Immature natural killer cell (primary cell): Measurements from ENCODE around the gene LMLN. TPM values are rescaled to one million over a fixed set of nuclear protein-coding genes. Genes with fewer than 3 reads are reported as not detected.
A peak's percentile ranks its signal among the peaks of the same experiment; 100 is the strongest.
"Not testable (repeated sequence)": the region's sequence is repeated elsewhere in the genome, so short reads cannot be mapped to it uniquely, and the experiment has no call there.

Experiments used
- DNase-seq, 3 donors: peaks; one replicate each; pipeline ENCODE4 v3.0.0; 2022; ENCODE audit warnings: mixed read lengths in 1 of 3
- H3K27ac Mint-ChIP-seq, 6 donors: one replicate each; pipeline ENCODE4 v1.8.0; 2020; ENCODE audit warnings: mixed read lengths in 6 of 6, mild to moderate bottlenecking in 5 of 6, inconsistent platforms in 4 of 6, moderate library complexity in 3 of 6
- H3K27me3 Mint-ChIP-seq, 3 donors: one replicate each; pipeline ENCODE4 v1.8.0; 2020 to 2021; ENCODE audit warnings: low read depth in 3 of 3, mild to moderate bottlenecking in 3 of 3, mixed read lengths in 3 of 3, moderate library complexity in 3 of 3, inconsistent platforms in 1 of 3
- H3K36me3 Mint-ChIP-seq, 3 donors: one replicate each; pipeline ENCODE4 v1.8.0; 2020; ENCODE audit warnings: mixed read lengths in 3 of 3, inconsistent platforms in 2 of 3, mild to moderate bottlenecking in 2 of 3
- H3K4me1 Mint-ChIP-seq, 2 donors: one replicate each; pipeline ENCODE4 v1.8.0; 2020; ENCODE audit warnings: inconsistent platforms in 2 of 2, mild to moderate bottlenecking in 2 of 2, mixed read lengths in 2 of 2, moderate library complexity in 1 of 2
- H3K4me3 Mint-ChIP-seq, 5 donors: one replicate each; pipeline ENCODE4 v1.8.0; 2020; ENCODE audit warnings: mild to moderate bottlenecking in 5 of 5, mixed read lengths in 5 of 5, inconsistent platforms in 3 of 5, moderate library complexity in 3 of 5
- H3K9me3 Mint-ChIP-seq, 6 donors: one replicate each; pipeline ENCODE4 v1.8.0; 2020; ENCODE audit warnings: mild to moderate bottlenecking in 6 of 6, mixed read lengths in 6 of 6, inconsistent platforms in 4 of 6, moderate library complexity in 3 of 6
- polyA plus RNA-seq, 3 donors: library from polyadenylated mRNA; unstranded; fragments of 300-500 nt; fragmentation: Illumina TruSeq; gene quantifications; one replicate each; pipeline ENCODE4 v1.2.3, GENCODE V29; 2021

LMLN gene
- 1 to 10 TPM in 2 of 3 donors, under 1 TPM in 1; 0.62 to 1.9 (median 1.8) TPM for polyA plus RNA-seq

GRCh38 chr3:197959891-197960693 lies at the start of gene LMLN:
LMLN (plus strand) TSS chr3:197960217; CDS start chr3:197960246, 29 bp downstream.
- H3K4me3 Mint-ChIP-seq, result peak within 1 kb of the TSS; percentile 79 to 92 (median 91)
- peak; percentile 94 to 95 (median 94) for DNase-seq
- peak within 1 kb of the TSS; percentile 91 to 97 (median 96) for H3K27ac Mint-ChIP-seq

GRCh38 chr3:197912741-197913476 lies 47.1 kb upstream of the LMLN start:
- Mint-ChIP-seq H3K4me1 (no peaks in the 10 kb centered on the region), H3K27ac (peak overlapping the region in 1 of 6 donors; percentile 27), H3K27me3 (peaks cover 0 to 2% (median 0%) of the 10 kb centered on the region in 3 donors), H3K9me3 (no peaks in the 10 kb centered on the region), H3K4me3 (peak overlapping the region in 1 of 5 donors; percentile 74), H3K36me3 (peaks cover 0 to 12% (median 0%) of the 10 kb centered on the region in 3 donors)
- DNase-seq, result peak in 1 of 3 donors; percentile 5

More at GRCh38 chr3:197959891-197960693, at the start of gene LMLN:
- Mint-ChIP-seq H3K4me1 (peaks cover 37 to 54% of the 10 kb centered on the region in 2 donors), H3K9me3 (no peaks in the 10 kb centered on the region), H3K36me3 (peaks cover 8 to 13% (median 12%) of the 10 kb centered on the region in 3 donors), H3K27me3 (peaks cover 0 to 11% (median 3%) of the 10 kb centered on the region in 3 donors)

GRCh38 chr3:197913641-197914380 lies 46.2 kb upstream of the LMLN start:
- Mint-ChIP-seq H3K27me3 (peaks cover 0 to 2% (median 0%) of the 10 kb centered on the region in 3 donors), H3K9me3 (no peaks in the 10 kb centered on the region), H3K36me3 (peaks cover 0 to 8% (median 0%) of the 10 kb centered on the region in 3 donors), H3K4me3 (peak overlapping the region in 1 of 5 donors; percentile 18), H3K27ac (no peak overlapping the region), H3K4me1 (no peaks in the 10 kb centered on the region)
- no peak for DNase-seq

GRCh38 chr3:197921429-197922275 lies 38.4 kb upstream of the LMLN start:
- H3K27ac Mint-ChIP-seq, H3K4me1 Mint-ChIP-seq, DNase-seq, H3K9me3 Mint-ChIP-seq, H3K4me3 Mint-ChIP-seq, H3K27me3 Mint-ChIP-seq: not testable (repeated sequence)
- peaks cover 1 to 17% (median 6%) of the 10 kb centered on the region in 3 donors for H3K36me3 Mint-ChIP-seq

GRCh38 chr3:197926418-197926817 lies 33.6 kb upstream of the LMLN start:
- peaks cover 0 to 6% (median 0%) of the 10 kb centered on the region in 3 donors for H3K27me3 Mint-ChIP-seq
- H3K9me3 Mint-ChIP-seq, result no peaks in the 10 kb centered on the region
- no peak for DNase-seq
- H3K36me3 Mint-ChIP-seq, result peaks cover 18 to 46% (median 25%) of the 10 kb centered on the region in 3 donors
- H3K4me3 Mint-ChIP-seq, result no peak overlapping the region
- H3K4me1 Mint-ChIP-seq, result no peaks in the 10 kb centered on the region
- H3K27ac Mint-ChIP-seq, result no peak overlapping the region

- peaks cover 18 to 42% (median 25%) of the 10 kb centered on the region in 3 donors for H3K36me3 Mint-ChIP-seq
- not testable (repeated sequence) for H3K27ac Mint-ChIP-seq, H3K27me3 Mint-ChIP-seq, H3K4me3 Mint-ChIP-seq, DNase-seq, H3K4me1 Mint-ChIP-seq, H3K9me3 Mint-ChIP-seq
These were observed 32.4 kb upstream of the LMLN start for GRCh38 chr3:197927578-197927977.

- Mint-ChIP-seq H3K4me3 (no peak overlapping the region), H3K27ac (no peak overlapping the region), H3K9me3 (no peaks in the 10 kb centered on the region), H3K27me3 (peaks cover 0 to 1% (median 0%) of the 10 kb centered on the region in 3 donors), H3K4me1 (peaks cover 0 to 1% of the 10 kb centered on the region in 2 donors), H3K36me3 (peaks cover 0 to 12% (median 11%) of the 10 kb centered on the region in 3 donors)
- DNase-seq, result no peak
These were observed 23.1 kb upstream of the LMLN start for GRCh38 chr3:197936819-197937384.

GRCh38 chr3:197940745-197941384 lies 19.2 kb upstream of the LMLN start:
- peaks cover 0 to 3% (median 0%) of the 10 kb centered on the region in 3 donors for H3K27me3 Mint-ChIP-seq
- H3K4me3 Mint-ChIP-seq, result no peak overlapping the region
- H3K9me3 Mint-ChIP-seq, result no peaks in the 10 kb centered on the region

GRCh38 chr3:197942956-197943556 lies 17.0 kb upstream of the LMLN start:
- Mint-ChIP-seq H3K36me3 (peaks cover 0 to 11% (median 10%) of the 10 kb centered on the region in 3 donors), H3K27ac (no peak overlapping the region), H3K9me3 (no peaks in the 10 kb centered on the region), H3K4me1 (peaks cover 0 to 1% of the 10 kb centered on the region in 2 donors), H3K4me3 (no peak overlapping the region), H3K27me3 (peaks cover 0 to 3% (median 0%) of the 10 kb centered on the region in 3 donors)
- DNase-seq, result peak in 2 of 3 donors; percentile 27 to 39

More at GRCh38 chr3:197940745-197941384, 19.2 kb upstream of the LMLN start:
- H3K36me3 Mint-ChIP-seq, result peaks cover 0 to 12% (median 11%) of the 10 kb centered on the region in 3 donors
- H3K27ac Mint-ChIP-seq, result no peak overlapping the region
- peaks cover 0 to 1% of the 10 kb centered on the region in 2 donors for H3K4me1 Mint-ChIP-seq
- DNase-seq, result no peak

GRCh38 chr3:197949191-197949777 lies 10.7 kb upstream of the LMLN start:
- peaks cover 35 to 44% of the 10 kb centered on the region in 2 donors for H3K4me1 Mint-ChIP-seq
- no peaks in the 10 kb centered on the region for H3K9me3 Mint-ChIP-seq
- peak overlapping the region; percentile 94 to 100 (median 97) for H3K27ac Mint-ChIP-seq
- H3K4me3 Mint-ChIP-seq, result peak overlapping the region; percentile 97 to 98 (median 97)
- no peak for DNase-seq
- peaks cover 6 to 17% (median 7%) of the 10 kb centered on the region in 3 donors for H3K27me3 Mint-ChIP-seq
- H3K36me3 Mint-ChIP-seq, result peaks cover 11 to 13% (median 13%) of the 10 kb centered on the region in 3 donors
